HCT116 (cell line): ENCODE results near the gene TADA2B. TPM values are rescaled to one million over a fixed set of nuclear protein-coding genes. Genes with fewer than 3 reads are reported as not detected.

Experiments
- ATAC-seq: fragments of 200-7000 bp; cut with Tn5 transposase; 2 replicates; pipeline ENCODE4 v1.9.1; 2020; ENCODE audit warnings: mild to moderate bottlenecking, moderate library complexity
- BruUV-seq: library from RNA; stranded (reverse); fragments of 400-500 nt; replicated peaks from 2 replicates; lab custom pipeline; 2021; lab: Mats Ljungman, UMichigan
- CTCF ChIA-PET: fragments of 300-600 bp; sonication (Branson Sonifier 250); formaldehyde crosslinking; loops from one replicate; lab custom pipeline; 2021; ENCODE audit warnings: antibody characterized with exemption; lab: Charles Lee
- POLR2A ChIA-PET: fragments of 300-600, 350-600 bp; sonication (Branson Sonifier 250); formaldehyde crosslinking; loops from one replicate; lab custom pipeline; 2021; ENCODE audit warnings: antibody characterized with exemption; lab: Charles Lee
- RAD21 ChIA-PET, 2 experiments: fragments of 300-600 bp; sonication (Branson Sonifier 250); formaldehyde crosslinking; loops; one replicate each; lab custom pipeline; 2023; ENCODE audit warnings: low total read pairs in 2 of 2; ENCODE audit not compliant: uncharacterized antibody in 2 of 2, unreplicated experiment in 2 of 2, low non-redundant PET in 1 of 2; lab: Charles Lee
- DNase-seq: peaks from one replicate; pipeline ENCODE4 v3.0.0-alpha.2; 2010; ENCODE audit warnings: low read depth, low spot score
- H2AFZ ChIP-seq: fragments of 200-600 bp; shearing (Covaris generic), sonication (generic); 2 replicates; pipeline ENCODE4 v1.6.1; 2017; ENCODE audit warnings: low read depth, mixed run types, mixed read lengths, antibody characterized with exemption, low read length; ENCODE audit not compliant: poor library complexity, severe bottlenecking
- H3K27ac ChIP-seq: 2 replicates; pipeline ENCODE4 v1.5.1; 2012; ENCODE audit warnings: low read depth, low read length
- H3K27me3 ChIP-seq: fragments of 200-600 bp; sonication (generic); 2 replicates; pipeline ENCODE4 v1.6.1; 2016; ENCODE audit warnings: mixed run types, low read length, mixed read lengths; ENCODE audit not compliant: insufficient read depth
- H3K36me3 ChIP-seq, 2 experiments: fragments of 200-500 bp in 1 of 2; fragments of 200-600 bp in 1 of 2; sonication (Bioruptor generic) in 1 of 2; sonication (generic) in 1 of 2; 2 replicates each; pipeline versions ENCODE4 v1.5.1 to v1.6.1; 2014 to 2016; ENCODE audit warnings: low read length in 2 of 2, inconsistent platforms in 1 of 2, mixed read lengths in 1 of 2, mixed run types in 1 of 2; ENCODE audit not compliant: insufficient read depth in 2 of 2, control insufficient read depth in 1 of 2
- H3K4me1 ChIP-seq, 2 experiments: fragments of 200-600 bp in 1 of 2; sonication (generic) in 1 of 2; 2 replicates each; pipeline versions ENCODE4 v1.5.1 to v1.6.1; 2012 to 2017; ENCODE audit warnings: low read length in 2 of 2, inconsistent platforms in 1 of 2, mild to moderate bottlenecking in 1 of 2, mixed read lengths in 1 of 2, mixed run types in 1 of 2, moderate library complexity in 1 of 2; ENCODE audit not compliant: insufficient read depth in 2 of 2, control insufficient read depth in 1 of 2
- H3K4me2 ChIP-seq: fragments of 200-600 bp; sonication (generic); 2 replicates; pipeline ENCODE4 v1.6.1; 2017; ENCODE audit warnings: mixed run types, low read length, mixed read lengths
- H3K4me3 ChIP-seq, 2 experiments: fragments of 200-600 bp in 1 of 2; sonication (generic) in 1 of 2; replicated peaks in 1 of 2; 2 replicates each; pipeline ENCODE4 v1.5.1; 2011 to 2016; ENCODE audit warnings: low read length in 2 of 2, control low read depth in 1 of 2, low read depth in 1 of 2, mild to moderate bottlenecking in 1 of 2, mixed read lengths in 1 of 2, mixed run types in 1 of 2
- H3K79me2 ChIP-seq: fragments of 200-600 bp; sonication (generic); 2 replicates; pipeline ENCODE4 v1.6.1; 2017; ENCODE audit warnings: mild to moderate bottlenecking, mixed run types, low read length, moderate library complexity, mixed read lengths; ENCODE audit not compliant: insufficient read depth
- H3K9ac ChIP-seq: fragments of 200-600 bp; sonication (generic); 2 replicates; pipeline ENCODE4 v1.6.1; 2016; ENCODE audit warnings: low read length, mixed read lengths
- H3K9me2 ChIP-seq: fragments of 200-600 bp; sonication (generic), shearing (Covaris generic); 2 replicates; pipeline ENCODE4 v1.6.1; 2017; ENCODE audit warnings: mixed run types, mild to moderate bottlenecking, moderate library complexity; ENCODE audit not compliant: insufficient read depth
- H3K9me3 ChIP-seq, 2 experiments: fragments of 200-500 bp in 1 of 2; fragments of 200-600 bp in 1 of 2; sonication (Bioruptor generic) in 1 of 2; sonication (generic) in 1 of 2; 2 replicates each; pipeline ENCODE4 v1.6.1; 2014 to 2017; ENCODE audit warnings: low read length in 2 of 2, mixed read lengths in 2 of 2, inconsistent platforms in 1 of 2, low read depth in 1 of 2, mild to moderate bottlenecking in 1 of 2, mixed run types in 1 of 2, moderate library complexity in 1 of 2; ENCODE audit not compliant: control insufficient read depth in 1 of 2, insufficient read depth in 1 of 2
- H4K20me1 ChIP-seq: fragments of 200-600 bp; sonication (generic), shearing (Covaris generic); 2 replicates; pipeline ENCODE4 v1.6.1; 2017; ENCODE audit warnings: mixed run types, mild to moderate bottlenecking, moderate library complexity; ENCODE audit not compliant: insufficient read depth
- CBX3 ChIP-seq: IDR thresholded peaks from 2 replicates; pipeline ENCODE4 v1.6.1; 2012; ENCODE audit warnings: low read depth
- CEBPB ChIP-seq: IDR thresholded peaks from 2 replicates; pipeline ENCODE4 v1.6.1; 2012; ENCODE audit warnings: low read depth
- CTCF ChIP-seq, 3 experiments: fragments of 200-600 bp in 1 of 3; sonication (generic) in 1 of 3; IDR thresholded peaks in 2 of 3; conservative IDR thresholded peaks in 1 of 3; 2 replicates each; pipeline ENCODE4 v1.5.1; 2012 to 2017; ENCODE audit warnings: low read depth in 2 of 3, low read length in 2 of 3, antibody characterized with exemption in 1 of 3, borderline replicate concordance in 1 of 3, control low read depth in 1 of 3, mild to moderate bottlenecking in 1 of 3, mixed read lengths in 1 of 3, mixed run types in 1 of 3, moderate library complexity in 1 of 3; ENCODE audit not compliant: insufficient read depth in 1 of 3
- EGR1 ChIP-seq: IDR thresholded peaks from 2 replicates; pipeline ENCODE4 v1.6.1; 2012; ENCODE audit warnings: low read depth
- EZH2 ChIP-seq: fragments of 200-600 bp; sonication (generic); IDR thresholded peaks from 2 replicates; pipeline ENCODE4 v1.6.1; 2017; ENCODE audit warnings: antibody characterized with exemption, mixed run types
- JUND ChIP-seq: IDR thresholded peaks from 2 replicates; pipeline ENCODE4 v1.6.1; 2012
- REST ChIP-seq: IDR thresholded peaks from 2 replicates; pipeline ENCODE4 v1.6.1; 2012; ENCODE audit warnings: low read depth
- SIN3A ChIP-seq: IDR thresholded peaks from 2 replicates; pipeline ENCODE4 v1.6.1; 2012; ENCODE audit warnings: low read depth
- SP1 ChIP-seq: IDR thresholded peaks from 2 replicates; pipeline ENCODE4 v1.6.1; 2012; ENCODE audit warnings: low read depth
- SRF ChIP-seq: IDR thresholded peaks from 2 replicates; pipeline ENCODE4 v1.6.1; 2012; ENCODE audit warnings: low read depth
- TCF7L2 ChIP-seq: IDR thresholded peaks from 2 replicates; pipeline ENCODE4 v1.7.0; 2011; ENCODE audit warnings: borderline replicate concordance, inconsistent platforms; ENCODE audit not compliant: insufficient read depth, insufficient read length; ENCODE audit errors: extremely low read depth
- ZFX ChIP-seq: fragments of 450-650 bp; IDR thresholded peaks from 2 replicates; pipeline ENCODE4 v1.6.1; 2017
- ZNF274 ChIP-seq: fragments of 200-500 bp; sonication (Bioruptor generic); IDR thresholded peaks from 2 replicates; pipeline ENCODE4 v1.6.1; 2014; ENCODE audit warnings: mild to moderate bottlenecking, low read depth, low read length, inconsistent platforms
- intact Hi-C: fragments of 100-400 bp; cut with micrococcal nuclease; formaldehyde crosslinking; loops from 2 replicates; pipeline ENCODE4 v1.10.0; 2022
- total RNA-seq: library from RNA; stranded (reverse); gene quantifications from one replicate; pipeline ENCODE4 v1.2.1, GENCODE V29; 2021; ENCODE audit not compliant: unreplicated experiment

TADA2B gene
- total RNA-seq, 1 experiment from 2014 or later, result 13.4 TPM

GRCh38 chr4:7096236-7096635, 53.1 kb downstream of the TADA2B start:
- TF ChIP-seq ZFX (no peak), CEBPB (no peak), SRF (no peak), EGR1 (no peak), CTCF (IDR thresholded peaks at IDR 0.05 in 2 of 3, conservative IDR thresholded peaks at IDR 0.05 in 1 of 3; ENCODE audit: borderline replicate concordance in 1 of 3, insufficient read depth in 1 of 3, low read depth in 2 of 3, low read length in 2 of 3) (no peak), CBX3 (no peak), ZNF274 (no peak), SIN3A (no peak), EZH2 (no peak), SP1 (no peak), JUND (no peak), REST (no peak), TCF7L2 (no peak)
- Histone ChIP-seq H2AFZ (no peak overlapping the region), H4K20me1 (no peaks in the 10 kb centered on the region), H3K79me2 (no peaks in the 10 kb centered on the region), H3K9ac (no peak overlapping the region), H3K4me1 (peaks cover 0 to 2% of the 10 kb centered on the region in 2 experiments; a peak in 1 of 4 replicates), H3K36me3 (no peaks in the 10 kb centered on the region), H3K9me3 (no peaks in the 10 kb centered on the region), H3K9me2 (no peaks in the 10 kb centered on the region), H3K4me3 (no peak overlapping the region), H3K27me3 (peaks cover 7% of the 10 kb centered on the region; the same call in 1 of the 2 replicates), H3K4me2 (no peak overlapping the region), H3K27ac (no peak overlapping the region)
- DNase-seq, result no peak
- POLR2A ChIA-PET, result no interaction called here
- CTCF ChIA-PET, result interaction anchor here (0.9 kb wide), 1 partner anchor 14 kb away, joined by 4 read pairs; no protein-coding TSS in a partner anchor
- no peak for ATAC-seq
- intact Hi-C loops, result no loop called here
- RAD21 ChIA-PET, result no interaction called here
- BruUV-seq, result no TSS peak
